ENCODE results near the gene PRELID3B. TPM values are rescaled to one million over a fixed set of nuclear protein-coding genes. Genes with fewer than 3 reads are reported as not detected.

PRELID3B gene
- total RNA-seq, 1 experiment from 2014 or later, result 181 TPM

GRCh38 chr20:59030911-59031563, 11.5 kb downstream of the PRELID3B start:
- H3K9me2 ChIP-seq (replicated peaks; ENCODE audit: low read length), result no peaks in the 10 kb centered on the region
- H4K20me1 ChIP-seq (ENCODE audit: low read length), result peaks cover 49% of the 10 kb centered on the region
- no peak overlapping the region for H3K27ac ChIP-seq (ENCODE audit: low read length)
- H3K36me3 ChIP-seq (ENCODE audit: low read depth, low read length), result peaks cover 65% of the 10 kb centered on the region
- peak overlapping the region; percentile 95 for H3K9ac ChIP-seq (ENCODE audit: low read length)
- TSS peak; percentile 33 for BruUV-seq (replicated peaks)
- no peaks in the 10 kb centered on the region for H3F3A ChIP-seq (ENCODE audit: low read length, unreplicated experiment)
- DNase-seq (peak; percentile 55), ATAC-seq (no peak)
- H3K4me2 ChIP-seq (ENCODE audit: low read length), result peak overlapping the region; percentile 86
- ChIA-PET CTCF (no interaction called here), POLR2A (ENCODE audit: unreplicated experiment) (no interaction called here)
- H3K79me2 ChIP-seq (ENCODE audit: low read length), result peaks cover 82% of the 10 kb centered on the region
- TF ChIP-seq EZH2phosphoT487 (IDR thresholded peaks at IDR 0.05; ENCODE audit: borderline replicate concordance, low read length) (no peak), EZH2 (IDR thresholded peaks at IDR 0.05; ENCODE audit: low read length, unreplicated experiment) (no peak)
- TF ChIP-seq, protein P1, sequence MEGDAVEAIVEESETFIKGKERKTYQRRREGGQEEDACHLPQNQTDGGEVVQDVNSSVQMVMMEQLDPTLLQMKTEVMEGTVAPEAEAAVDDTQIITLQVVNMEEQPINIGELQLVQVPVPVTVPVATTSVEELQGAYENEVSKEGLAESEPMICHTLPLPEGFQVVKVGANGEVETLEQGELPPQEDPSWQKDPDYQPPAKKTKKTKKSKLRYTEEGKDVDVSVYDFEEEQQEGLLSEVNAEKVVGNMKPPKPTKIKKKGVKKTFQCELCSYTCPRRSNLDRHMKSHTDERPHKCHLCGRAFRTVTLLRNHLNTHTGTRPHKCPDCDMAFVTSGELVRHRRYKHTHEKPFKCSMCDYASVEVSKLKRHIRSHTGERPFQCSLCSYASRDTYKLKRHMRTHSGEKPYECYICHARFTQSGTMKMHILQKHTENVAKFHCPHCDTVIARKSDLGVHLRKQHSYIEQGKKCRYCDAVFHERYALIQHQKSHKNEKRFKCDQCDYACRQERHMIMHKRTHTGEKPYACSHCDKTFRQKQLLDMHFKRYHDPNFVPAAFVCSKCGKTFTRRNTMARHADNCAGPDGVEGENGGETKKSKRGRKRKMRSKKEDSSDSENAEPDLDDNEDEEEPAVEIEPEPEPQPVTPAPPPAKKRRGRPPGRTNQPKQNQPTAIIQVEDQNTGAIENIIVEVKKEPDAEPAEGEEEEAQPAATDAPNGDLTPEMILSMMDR (conservative IDR thresholded peaks at IDR 0.05; ENCODE audit: low read depth, low read length), result no peak
- peaks cover 54% of the 10 kb centered on the region for H3K4me1 ChIP-seq (ENCODE audit: insufficient read depth, low read length)
- intact Hi-C loops (cut with micrococcal nuclease), result loop anchor here (5.0 kb wide), 2 partner anchors 39 to 139 kb away; no protein-coding TSS in a partner anchor
- H3K4me3 ChIP-seq (ENCODE audit: low read length), result peak overlapping the region; percentile 77
- no peaks in the 10 kb centered on the region for H3K27me3 ChIP-seq (ENCODE audit: low read length)
- H3K9me3 ChIP-seq (ENCODE audit: low read length), result no peaks in the 10 kb centered on the region
- H2AFZ ChIP-seq (ENCODE audit: low read length), result no peak overlapping the region

DNA sequence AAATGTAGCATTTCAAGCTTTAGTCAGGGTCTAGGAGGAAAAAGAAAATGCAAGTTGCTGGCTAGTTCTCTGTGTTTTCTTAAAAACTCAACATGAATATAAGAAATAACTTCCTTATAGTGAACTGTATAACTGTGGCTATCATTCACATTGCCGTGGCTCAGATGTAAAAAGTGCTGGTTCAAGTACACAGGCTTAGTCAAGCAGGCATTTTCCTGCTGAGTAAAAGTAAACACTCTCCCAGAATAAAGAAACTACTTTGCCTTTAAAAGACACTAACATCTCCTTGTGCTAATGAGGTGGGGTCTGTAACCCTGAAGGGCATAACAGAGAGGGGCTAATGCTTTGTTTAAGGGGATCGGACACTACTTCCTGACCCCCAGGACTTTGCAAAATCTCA, 13.8 kb downstream of the PRELID3B start:
- Histone ChIP-seq H2AFZ (ENCODE audit: low read length) (no peak overlapping the region), H3F3A (ENCODE audit: low read length, unreplicated experiment) (no peaks in the 10 kb centered on the region), H3K9me3 (ENCODE audit: low read length) (no peaks in the 10 kb centered on the region), H3K36me3 (ENCODE audit: low read depth, low read length) (peaks cover 67% of the 10 kb centered on the region), H3K9ac (ENCODE audit: low read length) (peak overlapping the region; percentile 14), H3K27me3 (ENCODE audit: low read length) (no peaks in the 10 kb centered on the region), H3K79me2 (ENCODE audit: low read length) (peaks cover 85% of the 10 kb centered on the region), H3K4me1 (ENCODE audit: insufficient read depth, low read length) (peaks cover 52% of the 10 kb centered on the region), H3K4me3 (ENCODE audit: low read length) (peak overlapping the region; percentile 77), H4K20me1 (ENCODE audit: low read length) (peaks cover 49% of the 10 kb centered on the region), H3K4me2 (ENCODE audit: low read length) (peak overlapping the region; percentile 86), H3K27ac (ENCODE audit: low read length) (peak overlapping the region; percentile 5; the same call in 1 of the 2 replicates), H3K9me2 (replicated peaks; ENCODE audit: low read length) (no peaks in the 10 kb centered on the region)
- TF ChIP-seq EZH2phosphoT487 (IDR thresholded peaks at IDR 0.05; ENCODE audit: borderline replicate concordance, low read length) (no peak), EZH2 (IDR thresholded peaks at IDR 0.05; ENCODE audit: low read length, unreplicated experiment) (no peak)
- TF ChIP-seq, protein P1 (conservative IDR thresholded peaks at IDR 0.05; ENCODE audit: low read depth, low read length), result no peak
- ChIA-PET POLR2A (ENCODE audit: unreplicated experiment) (no interaction called here), CTCF (interaction anchor here (0.7 kb wide), 1 partner anchor 19 kb away, joined by 3 read pairs; no protein-coding TSS in a partner anchor)
- peak; percentile 17; the same call in 1 of the 2 replicates for ATAC-seq
- peak; percentile 56 for DNase-seq
- intact Hi-C loops (cut with micrococcal nuclease), result loop anchor here (1.0 to 5.0 kb wide), 2 partner anchors 8 to 47 kb away; partner anchors contain the start of gene NELFCD
- no TSS peak for BruUV-seq (replicated peaks)

DNA sequence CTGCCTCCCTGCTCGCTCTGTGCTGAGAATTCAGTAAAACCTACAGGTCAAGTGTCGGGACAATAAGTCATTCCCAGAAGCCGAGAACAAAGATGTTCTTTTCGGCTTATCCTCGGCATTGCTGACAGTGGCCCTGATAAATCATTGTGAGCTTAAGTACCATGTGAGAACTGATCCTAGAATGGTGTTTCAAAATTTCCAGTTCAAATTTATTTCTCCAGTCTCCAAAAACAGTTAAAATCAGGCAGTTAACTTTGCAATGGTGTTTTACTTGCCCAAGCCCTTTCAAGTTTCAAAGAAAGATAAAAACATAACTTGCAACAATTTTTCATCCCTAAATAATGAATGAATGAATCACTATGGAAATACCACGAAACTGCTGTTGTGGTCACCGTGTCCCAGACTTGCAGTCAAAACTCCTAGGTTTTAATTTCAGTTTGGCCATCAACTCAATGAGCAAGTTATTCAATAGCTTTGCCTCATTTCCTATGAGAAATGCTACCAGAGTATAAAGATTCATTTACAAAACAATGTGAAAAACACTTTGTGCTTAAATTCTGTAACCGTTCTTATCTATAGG, 14.8 kb downstream of the PRELID3B start:
- H3K36me3 ChIP-seq (ENCODE audit: low read depth, low read length), result peaks cover 64% of the 10 kb centered on the region
- no TSS peak for BruUV-seq (replicated peaks)
- H3K9me2 ChIP-seq (replicated peaks; ENCODE audit: low read length), result no peaks in the 10 kb centered on the region
- CTCF ChIA-PET, result no interaction called here
- no peak overlapping the region for H2AFZ ChIP-seq (ENCODE audit: low read length)
- H3F3A ChIP-seq (ENCODE audit: low read length, unreplicated experiment), result no peaks in the 10 kb centered on the region
- POLR2A ChIA-PET (ENCODE audit: unreplicated experiment), result no interaction called here
- H3K4me2 ChIP-seq (ENCODE audit: low read length), result peak overlapping the region; percentile 86
- H3K4me1 ChIP-seq (ENCODE audit: insufficient read depth, low read length), result peaks cover 42% of the 10 kb centered on the region
- H3K9ac ChIP-seq (ENCODE audit: low read length), result no peak overlapping the region
- H3K27me3 ChIP-seq (ENCODE audit: low read length), result no peaks in the 10 kb centered on the region
- DNase-seq (peak; percentile 63), ATAC-seq (no peak)
- H3K79me2 ChIP-seq (ENCODE audit: low read length), result peaks cover 76% of the 10 kb centered on the region
- peak overlapping the region; percentile 77 for H3K4me3 ChIP-seq (ENCODE audit: low read length)
- no peaks in the 10 kb centered on the region for H3K9me3 ChIP-seq (ENCODE audit: low read length)
- TF ChIP-seq EZH2phosphoT487 (IDR thresholded peaks at IDR 0.05; ENCODE audit: borderline replicate concordance, low read length), result no peak
- no peak for TF ChIP-seq EZH2 (IDR thresholded peaks at IDR 0.05; ENCODE audit: low read length, unreplicated experiment)
- TF ChIP-seq, protein P1 (conservative IDR thresholded peaks at IDR 0.05; ENCODE audit: low read depth, low read length), result no peak
- H4K20me1 ChIP-seq (ENCODE audit: low read length), result peaks cover 49% of the 10 kb centered on the region
- intact Hi-C loops (cut with micrococcal nuclease), result loop anchor here (5.0 kb wide), 1 partner anchor 46 kb away; the partner anchor contains the start of gene NELFCD
- H3K27ac ChIP-seq (ENCODE audit: low read length), result no peak overlapping the region
